Suprapubic skin (tissue), 3 donors: ENCODE results near the gene KLHL8.

Source experiments
- CTCF ChIP-seq, 2 donors: fragments of 200-600 bp in 1 of 2; fragments of 450-650 bp in 1 of 2; sonication (generic) in 1 of 2; IDR thresholded peaks; one replicate each; pipeline ENCODE4 v1.5.1; 2016 to 2019; ENCODE audit warnings: antibody characterized with exemption in 2 of 2, mild to moderate bottlenecking in 1 of 2, moderate library complexity in 1 of 2
- EP300 ChIP-seq: sonication (generic); formaldehyde crosslinking; IDR thresholded peaks from one replicate; pipeline ENCODE4 v1.6.1; 2017; ENCODE audit warnings: antibody characterized with exemption
- POLR2A ChIP-seq, 2 donors: fragments of 450-650 bp; IDR thresholded peaks; one replicate each; pipeline ENCODE4 v1.6.1; 2017; ENCODE audit warnings: antibody characterized with exemption in 2 of 2, mild to moderate bottlenecking in 2 of 2, moderate library complexity in 2 of 2

DNA sequence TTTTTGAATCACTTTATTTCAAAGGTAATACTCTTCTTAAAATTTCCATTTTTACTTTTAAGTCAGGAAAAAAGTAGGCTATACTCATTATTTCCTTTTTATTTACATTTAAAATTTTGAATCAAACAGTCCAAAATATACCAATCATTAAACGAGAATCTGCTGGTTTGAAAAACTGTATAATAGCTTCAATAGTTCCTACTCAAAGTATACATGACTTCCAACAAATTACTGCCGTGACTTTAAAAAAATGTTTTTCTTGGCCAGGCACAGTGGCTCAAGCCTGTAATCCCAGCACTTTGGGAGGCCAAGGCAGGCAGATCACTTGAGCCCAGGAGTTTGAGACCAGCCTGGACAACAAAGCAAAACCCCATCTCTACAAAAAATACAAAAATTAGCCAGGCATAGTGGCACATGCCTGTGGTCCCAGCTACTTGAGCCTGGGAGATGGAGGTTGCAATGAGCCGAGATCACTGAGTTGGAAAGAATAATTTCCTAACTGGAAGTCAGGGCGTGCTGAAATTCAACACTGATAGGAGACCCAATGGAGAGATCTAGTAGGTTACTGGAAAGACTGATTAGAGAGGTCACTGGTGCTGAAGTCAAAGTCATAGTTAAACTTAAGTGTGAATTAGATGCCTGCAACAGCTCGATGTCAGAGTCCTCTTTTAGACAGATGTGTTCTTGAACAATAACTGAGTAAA is 9.0 kb downstream of the KLHL8 start:
- TF ChIP-seq CTCF (IDR thresholded peaks at IDR 0.05) (no peak), POLR2A (IDR thresholded peaks at IDR 0.05) (no peak), EP300 (no peak)
